ENCODE measurements around the gene CDC42EP5. TPM values are rescaled to one million over a fixed set of nuclear protein-coding genes. Genes with fewer than 3 reads are reported as not detected.

CDC42EP5 gene
- total RNA-seq, 2 experiments from 2014 or later, result not detected

DNA sequence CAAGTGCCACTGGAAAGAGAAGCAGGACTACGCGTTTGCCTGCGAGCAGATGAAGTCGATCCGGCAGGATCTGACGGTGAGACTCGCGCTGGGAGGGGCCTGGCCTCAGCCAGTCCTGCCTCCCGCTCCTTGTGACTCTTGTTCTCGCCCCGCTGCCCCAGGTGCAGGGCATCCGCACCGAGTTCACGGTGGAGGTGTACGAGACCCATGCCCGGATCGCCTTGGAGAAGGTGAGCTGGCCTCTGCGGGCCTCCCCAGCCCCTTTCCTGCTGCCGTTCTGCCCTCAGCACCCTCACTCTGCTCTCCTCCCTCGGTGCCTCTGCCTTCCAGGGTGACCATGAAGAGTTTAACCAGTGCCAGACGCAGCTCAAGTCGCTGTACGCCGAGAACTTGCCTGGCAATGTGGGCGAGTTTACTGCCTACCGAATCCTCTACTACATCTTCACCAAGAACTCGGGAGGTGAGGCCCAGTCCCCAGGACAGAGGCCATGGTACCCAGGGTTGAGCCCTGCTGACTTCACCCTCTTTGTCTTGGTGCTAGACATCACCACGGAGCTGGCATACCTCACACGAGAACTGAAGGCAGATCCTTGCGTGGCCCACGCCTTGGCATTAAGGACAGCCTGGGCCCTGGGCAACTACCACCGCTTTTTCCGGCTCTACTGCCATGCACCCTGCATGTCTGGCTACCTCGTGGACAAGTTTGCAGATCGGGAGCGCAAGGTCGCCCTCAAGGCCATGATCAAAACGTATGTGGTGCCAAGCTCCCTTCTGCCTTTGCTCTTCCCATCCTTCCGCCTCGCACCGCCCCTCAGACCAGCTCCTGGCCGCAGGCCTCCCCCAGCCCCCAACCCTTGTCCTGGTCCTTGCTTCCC lies 15.1 kb downstream of the CDC42EP5 start:
- Mint-ChIP-seq H3K36me3 (ENCODE audit: low read depth) (peaks cover 74% of the 10 kb centered on the region), H3K27ac (no peak overlapping the region), H3K4me3 (no peak overlapping the region), H3K4me1 (peaks cover 38% of the 10 kb centered on the region), H3K27me3 (no peaks in the 10 kb centered on the region), H3K9me3 (no peaks in the 10 kb centered on the region)
- ChIA-PET CTCF (no interaction called here), POLR2A (interaction anchor here (1.2 kb wide), 1 partner anchor 9 kb away, joined by 4 read pairs; the partner anchor contains the start of gene LENG8)
- DNase-seq, result no peak

- no peak for DNase-seq
- ChIA-PET POLR2A (interaction anchor here (0.7 kb wide), 1 partner anchor 8 kb away, joined by 6 read pairs; the partner anchor contains the start of gene LENG8), CTCF (no interaction called here)
- Mint-ChIP-seq H3K27me3 (no peaks in the 10 kb centered on the region), H3K36me3 (ENCODE audit: low read depth) (peaks cover 83% of the 10 kb centered on the region), H3K4me1 (peaks cover 36% of the 10 kb centered on the region), H3K9me3 (no peaks in the 10 kb centered on the region), H3K27ac (no peak overlapping the region), H3K4me3 (no peak overlapping the region)
Measured at GRCh38 chr19:54456423-54457373, 16.4 kb downstream of the CDC42EP5 start.

- Mint-ChIP-seq H3K4me1 (peaks cover 37% of the 10 kb centered on the region), H3K4me3 (no peak overlapping the region), H3K9me3 (no peaks in the 10 kb centered on the region), H3K27ac (no peak overlapping the region), H3K27me3 (no peaks in the 10 kb centered on the region), H3K36me3 (ENCODE audit: low read depth) (peaks cover 83% of the 10 kb centered on the region)
- DNase-seq, result no peak
- ChIA-PET CTCF (no interaction called here), POLR2A (interaction anchor here (3.6 kb wide), 1 partner anchor 8 kb away, joined by 20 read pairs; the partner anchor contains the start of gene LENG9)
Measured at GRCh38 chr19:54455786-54456422, 17.2 kb downstream of the CDC42EP5 start.

- peaks cover 87% of the 10 kb centered on the region for H3K36me3 Mint-ChIP-seq (ENCODE audit: low read depth)
- ChIA-PET POLR2A (interaction anchor here (3.6 kb wide), 1 partner anchor 8 kb away, joined by 20 read pairs; the partner anchor contains the start of gene LENG9), CTCF (interaction anchor here (0.6 kb wide), 1 partner anchor 1184 kb away, joined by 4 read pairs; no protein-coding TSS in a partner anchor)
- no peaks in the 10 kb centered on the region for H3K9me3 Mint-ChIP-seq
- no peaks in the 10 kb centered on the region for H3K27me3 Mint-ChIP-seq
- no peak for DNase-seq
- H3K4me3 Mint-ChIP-seq, result no peak overlapping the region
- peaks cover 42% of the 10 kb centered on the region for H3K4me1 Mint-ChIP-seq
- no peak overlapping the region for H3K27ac Mint-ChIP-seq
Measured at GRCh38 chr19:54454781-54455675, 18.1 kb downstream of the CDC42EP5 start.

GRCh38 chr19:54453921-54454780 lies 18.9 kb downstream of the CDC42EP5 start:
- peaks cover 40% of the 10 kb centered on the region for H3K4me1 Mint-ChIP-seq
- H3K4me3 Mint-ChIP-seq, result no peak overlapping the region
- DNase-seq, result no peak
- H3K27ac Mint-ChIP-seq, result no peak overlapping the region
- ChIA-PET CTCF (no interaction called here), POLR2A (interaction anchor here (1.3 to 3.6 kb wide), 2 partner anchors 8 to 9 kb away, joined by 7 to 20 read pairs; partner anchors contain the start of gene LENG9)
- H3K9me3 Mint-ChIP-seq, result no peaks in the 10 kb centered on the region
- H3K36me3 Mint-ChIP-seq (ENCODE audit: low read depth), result peaks cover 84% of the 10 kb centered on the region
- no peaks in the 10 kb centered on the region for H3K27me3 Mint-ChIP-seq

DNA sequence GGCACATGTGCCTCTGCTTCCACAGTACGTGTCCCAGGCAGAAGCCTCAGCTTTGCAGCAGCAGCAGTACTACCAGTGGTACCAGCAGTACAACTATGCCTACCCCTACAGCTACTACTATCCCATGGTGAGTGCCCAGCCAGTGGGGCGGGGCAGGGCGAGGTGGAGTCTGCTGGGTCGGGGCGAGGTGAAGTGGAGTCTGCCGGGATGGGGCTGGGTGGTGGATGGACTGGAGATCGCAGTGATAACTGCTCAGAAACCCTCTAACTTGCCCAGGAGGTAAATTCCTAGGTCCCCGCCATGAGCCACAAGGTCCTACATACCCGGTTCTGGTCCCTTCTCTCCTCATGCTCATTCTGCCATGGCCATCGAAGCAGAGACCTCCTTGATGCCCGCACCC lies 20.5 kb downstream of the CDC42EP5 start:
- Mint-ChIP-seq H3K9me3 (no peaks in the 10 kb centered on the region), H3K36me3 (ENCODE audit: low read depth) (peaks cover 82% of the 10 kb centered on the region), H3K27ac (no peak overlapping the region), H3K4me3 (no peak overlapping the region), H3K4me1 (peaks cover 38% of the 10 kb centered on the region), H3K27me3 (no peaks in the 10 kb centered on the region)
- CTCF ChIA-PET, result no interaction called here
- POLR2A ChIA-PET, result interaction anchor here (3.6 kb wide), 1 partner anchor 11 kb away, joined by 20 read pairs; the partner anchor contains the start of gene LENG9
- no peak for DNase-seq

- Mint-ChIP-seq H3K4me3 (no peak overlapping the region), H3K36me3 (ENCODE audit: low read depth) (peaks cover 82% of the 10 kb centered on the region), H3K27me3 (no peaks in the 10 kb centered on the region), H3K27ac (no peak overlapping the region), H3K4me1 (peaks cover 44% of the 10 kb centered on the region), H3K9me3 (no peaks in the 10 kb centered on the region)
- ChIA-PET POLR2A (no interaction called here), CTCF (no interaction called here)
- DNase-seq, result no peak
Measured at GRCh38 chr19:54451997-54452396, 21.1 kb downstream of the CDC42EP5 start.

- no peak for DNase-seq
- no peaks in the 10 kb centered on the region for H3K9me3 Mint-ChIP-seq
- ChIA-PET POLR2A (interaction anchor here (4.6 kb wide), 1 partner anchor 11 kb away, joined by 66 read pairs; the partner anchor contains the start of gene LENG9), CTCF (no interaction called here)
- peak overlapping the region; percentile 97 for H3K27ac Mint-ChIP-seq
- H3K4me1 Mint-ChIP-seq, result peaks cover 47% of the 10 kb centered on the region
- peaks cover 84% of the 10 kb centered on the region for H3K36me3 Mint-ChIP-seq (ENCODE audit: low read depth)
- peak overlapping the region; percentile 99 for H3K4me3 Mint-ChIP-seq
- no peaks in the 10 kb centered on the region for H3K27me3 Mint-ChIP-seq
Measured at GRCh38 chr19:54451331-54451871, 21.7 kb downstream of the CDC42EP5 start.

DNA sequence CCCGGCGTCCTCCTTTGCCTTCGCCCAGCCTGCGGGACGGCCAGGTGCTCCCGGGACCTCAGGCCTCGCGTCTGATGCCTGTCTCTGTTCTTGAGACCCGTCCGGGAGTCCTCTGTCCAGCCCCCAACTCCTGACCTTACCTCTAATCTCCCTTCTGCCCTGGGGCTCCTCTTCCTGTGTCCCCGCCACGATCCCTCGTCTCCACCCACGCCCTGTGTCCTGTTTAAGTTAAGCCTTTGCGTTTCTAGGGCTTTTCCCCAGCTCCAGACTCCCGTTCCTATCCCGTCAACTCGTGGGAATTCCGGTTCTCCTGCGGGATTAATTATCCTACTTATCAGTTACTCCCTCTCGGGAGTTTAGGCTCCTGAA lies 23.4 kb downstream of the CDC42EP5 start:
- Mint-ChIP-seq H3K36me3 (ENCODE audit: low read depth) (peaks cover 77% of the 10 kb centered on the region), H3K27ac (peak overlapping the region; percentile 97), H3K4me1 (peaks cover 49% of the 10 kb centered on the region), H3K27me3 (no peaks in the 10 kb centered on the region), H3K9me3 (no peaks in the 10 kb centered on the region), H3K4me3 (peak overlapping the region; percentile 99)
- CTCF ChIA-PET, result interaction anchor here (1.8 kb wide), 1 partner anchor 14 kb away, joined by 11 read pairs; the partner anchor contains the start of gene LENG9
- DNase-seq, result no peak
- POLR2A ChIA-PET, result interaction anchor here (1.5 to 4.6 kb wide), 3 partner anchors 13 to 260 kb away, joined by 4 to 66 read pairs (median 21); partner anchors contain the start of genes LENG9 and MBOAT7

DNA sequence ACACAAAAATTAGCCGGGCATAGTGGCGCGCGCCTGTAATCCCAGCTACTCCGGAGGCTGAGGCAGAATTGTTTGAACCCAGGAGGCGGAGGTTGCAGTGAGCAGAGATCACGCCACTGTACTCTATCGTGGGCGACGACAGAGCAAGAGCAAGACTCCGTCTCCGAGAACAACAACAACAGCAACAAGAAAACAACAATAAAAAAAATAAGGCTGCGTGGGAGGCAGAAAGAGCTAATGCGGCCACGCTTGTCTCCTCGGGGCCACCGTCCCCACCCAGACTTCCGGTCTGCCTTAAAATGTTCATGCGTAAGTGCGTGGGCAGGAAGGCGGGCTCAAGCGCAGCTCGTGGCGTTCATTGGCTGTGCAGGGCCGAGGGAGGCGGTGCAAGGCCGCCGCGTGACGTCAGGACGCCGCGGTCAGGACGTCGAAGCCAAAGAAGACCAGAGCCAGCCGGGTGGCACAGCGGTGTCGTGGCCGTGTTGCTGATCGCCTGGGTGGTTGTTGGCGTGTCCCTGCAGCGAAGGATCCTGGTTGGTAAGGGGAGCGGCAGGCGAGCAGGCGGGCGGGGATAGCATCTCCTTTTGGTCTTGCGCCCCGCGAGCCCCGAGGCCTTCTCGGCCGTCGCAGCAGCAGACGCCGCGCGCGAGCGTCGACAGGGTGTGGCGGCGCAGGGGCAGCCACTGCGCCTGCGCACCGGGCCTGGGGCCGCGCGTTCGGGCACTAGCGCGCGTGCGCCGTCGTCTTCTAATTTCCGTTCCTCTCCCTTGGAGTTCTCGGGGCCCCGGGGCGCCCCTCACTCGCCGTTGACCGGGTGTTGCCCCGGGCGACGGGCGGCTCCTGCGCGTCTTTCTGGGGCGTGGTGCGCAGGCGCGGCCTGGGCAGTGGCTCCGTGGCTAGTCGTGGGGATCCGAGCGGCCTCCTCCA lies 24.1 kb downstream of the CDC42EP5 start, which contains the start of gene LENG8:
TSS of gene LENG8 (plus strand) at position 426 of the 927 bp plus-strand sequence. CDS start 2,146 bp downstream, outside the sequence.
- ChIA-PET CTCF (interaction anchor here (1.0 to 2.0 kb wide), 6 partner anchors 9 to 61 kb away, joined by 4 to 11 read pairs (median 5); partner anchors contain the start of gene LENG9), POLR2A (interaction anchor here (0.6 to 4.6 kb wide), 25 partner anchors 8 to 834 kb away, joined by 3 to 66 read pairs (median 4); partner anchors contain the start of genes CNOT3, LENG9, MBOAT7 and PRPF31)
- peaks cover 75% of the 10 kb centered on the region for H3K36me3 Mint-ChIP-seq (ENCODE audit: low read depth)
- H3K27ac Mint-ChIP-seq, result peak within 1 kb of the TSS; percentile 97
- H3K4me1 Mint-ChIP-seq, result peaks cover 49% of the 10 kb centered on the region
- H3K9me3 Mint-ChIP-seq, result no peaks in the 10 kb centered on the region
- no peaks in the 10 kb centered on the region for H3K27me3 Mint-ChIP-seq
- DNase-seq, result peak; percentile 98
- peak within 1 kb of the TSS; percentile 99 for H3K4me3 Mint-ChIP-seq
